BLaER1 treated with 17β-estradiol and CSF1 and Interleukin-3, amounts not matched to agents 10 nM and 100 nM (cell line): Measurements from ENCODE around the gene SLC25A28.
"Not testable (repeated sequence)": the region's sequence is repeated elsewhere in the genome, so short reads cannot be mapped to it uniquely, and the experiment has no call there.

Experiments
- H3K27ac ChIP-seq, 11 experiments: shearing (Covaris generic); formaldehyde crosslinking; 2 replicates each; pipeline ENCODE4 v1.8.1; 2022
- H3K27me3 ChIP-seq, 11 experiments: shearing (Covaris generic); formaldehyde crosslinking; 2 replicates each; pipeline ENCODE4 v1.8.1; 2022
- H3K36me3 ChIP-seq, 11 experiments: shearing (Covaris generic); formaldehyde crosslinking; 2 replicates each; pipeline ENCODE4 v1.8.1; 2022
- H3K4me1 ChIP-seq, 10 experiments: shearing (Covaris generic); formaldehyde crosslinking; 2 replicates each; pipeline ENCODE4 v1.8.1; 2022
- H3K4me2 ChIP-seq, 11 experiments: shearing (Covaris generic); formaldehyde crosslinking; 2 replicates each; pipeline ENCODE4 v1.8.1; 2022
- H3K4me3 ChIP-seq, 10 experiments: shearing (Covaris generic); formaldehyde crosslinking; 2 replicates each; pipeline ENCODE4 v1.8.1; 2022
- H3K9ac ChIP-seq, 11 experiments: shearing (Covaris generic); formaldehyde crosslinking; 2 replicates each; pipeline ENCODE4 v1.8.1; 2022
- H3K9me3 ChIP-seq, 11 experiments: shearing (Covaris generic); formaldehyde crosslinking; replicated peaks in 1 of 11; 2 replicates each; pipeline ENCODE4 v1.8.1; 2022
- H4K20me1 ChIP-seq, 11 experiments: shearing (Covaris generic); formaldehyde crosslinking; 2 replicates each; pipeline ENCODE4 v1.8.1; 2022
- Cebpa-rat ChIP-seq, 11 experiments: shearing (Covaris generic); IDR thresholded peaks; 2 replicates each; pipeline ENCODE4 v1.8.1; 2022

Gene SLC25A28

DNA sequence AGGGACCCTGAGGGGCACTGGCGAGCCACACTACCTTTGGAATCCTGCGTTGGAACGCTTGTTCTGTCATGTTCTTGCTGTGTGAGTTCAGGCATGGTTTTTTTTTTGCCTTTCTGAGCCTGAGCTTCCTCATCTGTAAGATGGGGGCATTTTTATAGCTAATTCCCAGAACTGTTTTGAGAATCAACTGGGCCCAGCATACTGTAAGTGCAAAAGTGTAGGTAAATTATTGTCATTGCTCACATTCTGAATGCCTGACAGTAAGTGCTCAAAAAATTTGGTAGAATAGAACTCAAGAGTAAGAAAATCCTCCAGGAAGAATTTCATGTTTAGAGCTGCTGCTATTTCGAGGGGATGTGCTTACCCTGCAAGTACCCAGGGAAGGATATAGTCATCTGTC is 22.2 kb downstream of the SLC25A28 start:
- H3K9ac ChIP-seq, result no peak overlapping the region
- no peaks in the 10 kb centered on the region for H3K36me3 ChIP-seq
- peaks cover 0 to 39% (median 14%) of the 10 kb centered on the region in 10 experiments; a peak in 16 of 20 replicates for H3K4me1 ChIP-seq
- no peaks in the 10 kb centered on the region for H4K20me1 ChIP-seq
- H3K4me2 ChIP-seq, result no peak overlapping the region
- H3K27ac ChIP-seq, result no peak overlapping the region
- no peaks in the 10 kb centered on the region for H3K27me3 ChIP-seq
- no peak overlapping the region for H3K4me3 ChIP-seq
- no peak for TF ChIP-seq Cebpa-rat (IDR thresholded peaks at IDR 0.05)
- no peaks in the 10 kb centered on the region for H3K9me3 ChIP-seq

DNA sequence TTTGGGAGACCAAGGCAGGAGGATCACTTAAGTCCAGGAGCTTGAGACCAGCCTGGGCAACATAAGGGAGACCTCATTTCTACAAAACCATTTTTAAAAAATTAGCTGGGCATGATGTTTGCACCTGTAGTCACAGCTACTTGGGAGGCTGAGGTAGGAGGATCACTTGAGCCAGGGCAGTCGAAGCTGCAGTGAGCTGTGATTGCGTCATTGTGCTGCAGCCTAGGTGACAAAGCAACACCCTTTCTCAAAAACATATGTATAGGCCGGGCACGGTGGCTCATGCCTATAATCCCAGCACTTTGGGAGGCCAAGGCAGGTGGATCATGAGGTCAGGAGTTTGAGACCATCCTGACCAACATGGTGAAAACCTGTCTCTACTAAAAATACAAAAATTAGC is 23.5 kb downstream of the SLC25A28 start:
- not testable (repeated sequence) for H3K27me3 ChIP-seq, H3K9ac ChIP-seq, H3K4me2 ChIP-seq, H3K4me3 ChIP-seq, H3K9me3 ChIP-seq, H3K27ac ChIP-seq, H4K20me1 ChIP-seq, H3K36me3 ChIP-seq
- H3K4me1 ChIP-seq, result peaks cover 0 to 39% (median 14%) of the 10 kb centered on the region in 10 experiments; a peak in 16 of 20 replicates

DNA sequence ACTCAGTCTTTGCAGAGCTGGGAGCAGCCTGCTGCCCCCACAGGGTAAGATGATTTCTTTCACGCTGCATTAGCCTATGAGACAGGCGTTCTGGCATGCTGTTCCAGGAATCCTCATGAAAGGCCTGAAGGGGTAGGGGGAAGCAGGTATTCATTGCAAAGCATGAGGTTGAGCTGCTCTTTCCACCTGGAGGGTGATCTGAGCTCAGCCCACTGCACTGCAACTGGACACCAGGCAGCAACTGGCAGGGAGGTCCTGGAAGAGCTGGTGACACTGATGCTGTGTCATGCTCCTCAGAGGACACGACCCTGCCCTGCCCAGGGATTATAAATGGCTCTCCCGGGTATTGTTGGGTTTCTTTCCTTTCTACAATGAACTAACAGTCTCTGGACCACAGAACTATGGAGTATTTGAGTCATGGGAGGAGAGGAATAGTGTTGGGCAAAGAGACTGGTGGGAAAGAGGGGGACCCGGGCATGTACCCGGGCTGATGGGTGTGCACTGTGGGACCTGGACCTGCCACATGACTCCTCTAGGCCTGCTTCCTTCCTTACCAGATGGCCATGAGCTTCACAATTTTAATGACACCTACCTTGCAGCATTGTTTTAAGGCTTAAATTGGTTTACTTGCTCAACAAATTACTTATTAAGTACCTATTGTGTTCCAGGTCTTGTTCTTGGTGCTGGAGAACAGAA is 24.3 kb downstream of the SLC25A28 start:
- no peaks in the 10 kb centered on the region for H3K27me3 ChIP-seq
- H3K4me3 ChIP-seq, result no peak overlapping the region
- no peaks in the 10 kb centered on the region for H3K36me3 ChIP-seq
- H4K20me1 ChIP-seq, result no peaks in the 10 kb centered on the region
- TF ChIP-seq Cebpa-rat (IDR thresholded peaks at IDR 0.05), result no peak
- no peak overlapping the region for H3K27ac ChIP-seq
- no peaks in the 10 kb centered on the region for H3K9me3 ChIP-seq
- H3K4me2 ChIP-seq, result no peak overlapping the region
- no peak overlapping the region for H3K9ac ChIP-seq
- peaks cover 0 to 32% (median 11%) of the 10 kb centered on the region in 10 experiments; a peak in 16 of 20 replicates for H3K4me1 ChIP-seq

GRCh38 chr10:99595236-99595635 is 25.0 kb downstream of the SLC25A28 start:
- Histone ChIP-seq H3K9me3 (no peaks in the 10 kb centered on the region), H4K20me1 (no peaks in the 10 kb centered on the region), H3K36me3 (no peaks in the 10 kb centered on the region), H3K4me1 (peaks cover 0 to 25% (median 7%) of the 10 kb centered on the region in 10 experiments; a peak in 16 of 20 replicates), H3K27ac (no peak overlapping the region), H3K9ac (no peak overlapping the region), H3K4me3 (no peak overlapping the region), H3K27me3 (no peaks in the 10 kb centered on the region), H3K4me2 (no peak overlapping the region)
- no peak for TF ChIP-seq Cebpa-rat (IDR thresholded peaks at IDR 0.05)

DNA sequence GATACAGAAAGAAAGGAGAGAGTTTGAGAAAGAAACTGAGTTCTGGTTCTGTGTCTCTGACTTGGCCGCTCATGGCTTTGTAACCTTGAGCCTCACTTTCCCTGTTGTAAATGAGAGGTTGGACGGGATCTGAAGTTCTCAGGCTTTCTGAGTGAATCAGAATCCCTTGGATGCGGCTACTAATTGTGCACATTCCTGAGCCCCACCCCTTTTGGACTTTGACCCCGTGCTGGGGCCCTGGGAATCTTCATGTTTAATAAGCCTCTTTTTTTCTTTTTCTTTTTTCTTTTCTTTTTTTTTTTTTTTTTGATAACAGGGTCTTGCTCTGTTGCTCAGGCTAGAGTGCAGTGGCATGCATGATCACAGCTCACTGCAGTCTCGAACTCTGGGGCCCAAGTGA is 26.9 kb downstream of the SLC25A28 start:
- TF ChIP-seq Cebpa-rat (IDR thresholded peaks at IDR 0.05), result no peak

GRCh38 chr10:99590799-99591198 is 29.4 kb downstream of the SLC25A28 start:
- Histone ChIP-seq H3K27ac (no peak overlapping the region), H3K4me1 (peaks cover 0 to 3% (median 0%) of the 10 kb centered on the region in 10 experiments; a peak in 4 of 20 replicates), H4K20me1 (no peaks in the 10 kb centered on the region), H3K36me3 (no peaks in the 10 kb centered on the region), H3K4me3 (no peak overlapping the region), H3K27me3 (no peaks in the 10 kb centered on the region), H3K4me2 (no peak overlapping the region), H3K9me3 (no peaks in the 10 kb centered on the region), H3K9ac (no peak overlapping the region)
- TF ChIP-seq Cebpa-rat (IDR thresholded peaks at IDR 0.05), result no peak

More for the DNA sequence above, 26.9 kb downstream of the SLC25A28 start:
- Histone ChIP-seq H3K4me3 (no peak overlapping the region), H3K36me3 (no peaks in the 10 kb centered on the region), H4K20me1 (no peaks in the 10 kb centered on the region), H3K9me3 (no peaks in the 10 kb centered on the region), H3K4me2 (no peak overlapping the region), H3K9ac (no peak overlapping the region), H3K27me3 (no peaks in the 10 kb centered on the region), H3K27ac (no peak overlapping the region), H3K4me1 (peaks cover 0 to 8% (median 0%) of the 10 kb centered on the region in 10 experiments; a peak in 4 of 20 replicates)

DNA sequence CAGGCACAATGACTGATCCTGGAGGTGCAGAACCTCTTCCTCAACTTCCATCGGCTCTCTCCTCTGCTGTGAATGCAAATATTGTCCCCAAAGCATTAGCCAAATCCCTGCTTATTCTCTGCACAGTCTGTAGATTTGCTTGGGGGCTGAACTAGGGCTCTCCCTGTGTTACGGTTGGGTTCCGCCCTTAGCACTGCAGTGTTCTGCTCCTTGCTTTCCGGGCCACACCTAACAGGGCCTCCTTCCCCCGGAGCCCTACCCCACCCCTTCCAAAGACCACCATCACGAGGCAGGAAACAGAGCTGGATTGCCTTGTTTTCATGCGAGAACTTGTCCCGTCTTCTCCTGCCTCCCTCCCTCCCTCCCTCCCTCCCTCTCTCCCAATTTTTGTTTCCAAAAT is 36.6 kb downstream of the SLC25A28 start:
- H3K9me3 ChIP-seq, result no peaks in the 10 kb centered on the region
- H3K27me3 ChIP-seq, result no peaks in the 10 kb centered on the region
- H3K4me2 ChIP-seq, result no peak overlapping the region
- H3K4me1 ChIP-seq, result no peaks in the 10 kb centered on the region
- no peak overlapping the region for H3K9ac ChIP-seq
- H3K4me3 ChIP-seq, result no peak overlapping the region
- H4K20me1 ChIP-seq, result no peaks in the 10 kb centered on the region
- no peaks in the 10 kb centered on the region for H3K36me3 ChIP-seq
- TF ChIP-seq Cebpa-rat (IDR thresholded peaks at IDR 0.05), result no peak
- no peak overlapping the region for H3K27ac ChIP-seq

DNA sequence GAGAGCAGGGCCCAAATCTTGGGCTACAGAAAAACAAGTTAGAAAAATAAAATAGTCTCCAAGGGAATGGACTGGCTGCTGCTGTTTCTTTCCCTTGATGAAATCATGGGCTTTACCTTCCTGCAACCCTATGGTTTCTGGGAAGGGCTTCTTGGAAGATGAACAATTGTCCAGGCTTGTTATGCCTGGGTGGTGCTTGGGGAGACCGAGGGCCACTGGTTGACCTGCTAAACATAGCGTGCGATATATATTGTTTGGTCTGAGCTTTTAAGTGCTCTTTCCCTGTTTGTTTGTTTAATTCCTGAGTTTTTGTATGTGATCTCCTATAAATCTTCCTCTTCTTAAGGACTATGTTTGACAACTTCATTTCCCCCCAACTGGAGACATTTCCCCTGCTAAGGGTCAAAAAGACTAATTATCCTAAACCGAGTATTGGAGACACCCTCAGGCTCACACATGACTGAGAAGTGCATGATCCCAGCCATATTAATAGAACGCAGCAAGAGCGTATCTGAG is 37.9 kb downstream of the SLC25A28 start:
- H3K4me3 ChIP-seq, result no peak overlapping the region
- no peaks in the 10 kb centered on the region for H4K20me1 ChIP-seq
- no peak overlapping the region for H3K9ac ChIP-seq
- H3K9me3 ChIP-seq, result no peaks in the 10 kb centered on the region
- no peak overlapping the region for H3K27ac ChIP-seq
- TF ChIP-seq Cebpa-rat (IDR thresholded peaks at IDR 0.05), result no peak
- no peaks in the 10 kb centered on the region for H3K27me3 ChIP-seq
- no peak overlapping the region for H3K4me2 ChIP-seq
- H3K36me3 ChIP-seq, result no peaks in the 10 kb centered on the region
- peaks cover 0 to 6% (median 1%) of the 10 kb centered on the region in 10 experiments; a peak in 13 of 20 replicates for H3K4me1 ChIP-seq

- no peak for TF ChIP-seq Cebpa-rat (IDR thresholded peaks at IDR 0.05)
- H3K27ac ChIP-seq, result no peak overlapping the region
- H3K36me3 ChIP-seq, result no peaks in the 10 kb centered on the region
- H3K9me3 ChIP-seq, result no peaks in the 10 kb centered on the region
- H3K27me3 ChIP-seq, result no peaks in the 10 kb centered on the region
- no peaks in the 10 kb centered on the region for H4K20me1 ChIP-seq
- H3K4me2 ChIP-seq, result no peak overlapping the region
- no peak overlapping the region for H3K4me3 ChIP-seq
- H3K9ac ChIP-seq, result no peak overlapping the region
- peaks cover 0 to 21% (median 11%) of the 10 kb centered on the region in 10 experiments; a peak in 14 of 20 replicates for H3K4me1 ChIP-seq
Measured at GRCh38 chr10:99579971-99580370, 40.3 kb downstream of the SLC25A28 start.

DNA sequence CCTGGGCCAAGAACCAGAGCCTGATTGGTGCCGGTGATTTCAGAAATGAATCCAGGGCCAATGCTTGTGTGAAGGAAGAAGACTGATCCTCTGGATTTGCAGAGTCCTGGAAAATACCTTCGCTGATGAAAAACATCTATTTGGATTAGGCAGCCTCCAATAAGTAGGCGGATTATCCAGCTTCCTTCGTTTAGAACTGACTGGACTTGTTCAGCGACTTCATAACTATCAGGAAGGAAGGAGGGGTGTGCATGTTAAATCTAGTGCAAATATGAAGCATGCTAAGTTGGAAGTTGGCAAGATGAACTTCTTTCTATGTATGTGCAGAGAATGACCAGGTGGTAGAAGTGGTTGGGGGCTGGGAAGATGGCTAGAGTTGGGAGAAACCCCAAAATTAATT is 46.4 kb downstream of the SLC25A28 start:
- no peak overlapping the region for H3K27ac ChIP-seq
- peaks cover 0 to 31% (median 20%) of the 10 kb centered on the region in 10 experiments; a peak in 14 of 20 replicates for H3K4me1 ChIP-seq
- H3K4me3 ChIP-seq, result no peak overlapping the region
- H3K36me3 ChIP-seq, result no peaks in the 10 kb centered on the region
- H3K4me2 ChIP-seq, result no peak overlapping the region
- no peaks in the 10 kb centered on the region for H4K20me1 ChIP-seq
- no peak overlapping the region for H3K9ac ChIP-seq
- H3K9me3 ChIP-seq, result no peaks in the 10 kb centered on the region
- H3K27me3 ChIP-seq, result no peaks in the 10 kb centered on the region
- TF ChIP-seq Cebpa-rat (IDR thresholded peaks at IDR 0.05), result no peak
